GM19372 (cell line): Measurements from ENCODE around the gene CCDC33.

ENCODE experiments used
- ATAC-seq: cut with Tn5 transposase; IDR thresholded peaks from one replicate; pipeline ENCODE4 v1.9.1; 2021; ENCODE audit warnings: mild to moderate bottlenecking, low read depth, moderate library complexity; ENCODE audit not compliant: unreplicated experiment

The CCDC33 gene

GRCh38 chr15:74376825-74377581, 140.9 kb downstream of the CCDC33 start:
- ATAC-seq = no peak

GRCh38 chr15:74377831-74378766, 142.0 kb downstream of the CCDC33 start:
- ATAC-seq = no peak

- ATAC-seq = no peak
Observed at GRCh38 chr15:74378848-74379247, 142.7 kb downstream of the CCDC33 start.

- no peak for ATAC-seq
Observed at GRCh38 chr15:74380361-74381189, 144.4 kb downstream of the CCDC33 start.

- ATAC-seq = no peak
Observed at GRCh38 chr15:74381190-74381453, 145.0 kb downstream of the CCDC33 start.

GRCh38 chr15:74381481-74381880, 145.4 kb downstream of the CCDC33 start:
- no peak for ATAC-seq

GRCh38 chr15:74382004-74382816, 146.1 kb downstream of the CCDC33 start:
- ATAC-seq = no peak

GRCh38 chr15:74383286-74383685, 147.2 kb downstream of the CCDC33 start:
- no peak for ATAC-seq

GRCh38 chr15:74383695-74384565, 147.8 kb downstream of the CCDC33 start:
- peak; percentile 57 for ATAC-seq

- no peak for ATAC-seq
Observed at GRCh38 chr15:74384566-74384880, 148.4 kb downstream of the CCDC33 start.

- peak; percentile 55 for ATAC-seq
Observed at GRCh38 chr15:74384881-74385643, 148.9 kb downstream of the CCDC33 start.

GRCh38 chr15:74385733-74386132, 149.6 kb downstream of the CCDC33 start:
- no peak for ATAC-seq
